ENCODE results near the gene MCTP1. TPM values are rescaled to one million over a fixed set of nuclear protein-coding genes. Genes with fewer than 3 reads are reported as not detected.

The MCTP1 gene
- polyA plus RNA-seq, 1 donor = 4.8 TPM

GRCh38 chr5:95043648-95044047 is 241.2 kb downstream of the MCTP1 start:
- Histone ChIP-seq H3K9me3 (ENCODE audit: control insufficient read depth, low read depth, low read length) (no peaks in the 10 kb centered on the region), H3K27ac (ENCODE audit: low read length) (no peak overlapping the region), H3K36me3 (ENCODE audit: control insufficient read depth, insufficient read depth, low read length) (no peaks in the 10 kb centered on the region), H3K27me3 (ENCODE audit: control insufficient read depth, insufficient read depth, low read length) (no peaks in the 10 kb centered on the region), H3K4me3 (ENCODE audit: low read length) (no peak overlapping the region), H3K4me1 (ENCODE audit: control insufficient read depth, insufficient read depth, low read length) (no peaks in the 10 kb centered on the region)
- no peak for DNase-seq
- no CpG with 5 or more reads among the region's 3 CpGs for WGBS (ENCODE audit: insufficient coverage, low lambda C conversion rate)

GRCh38 chr5:95043234-95043633 is 241.7 kb downstream of the MCTP1 start:
- no peaks in the 10 kb centered on the region for H3K27me3 ChIP-seq (ENCODE audit: control insufficient read depth, insufficient read depth, low read length)
- H3K36me3 ChIP-seq (ENCODE audit: control insufficient read depth, insufficient read depth, low read length) = no peaks in the 10 kb centered on the region

GRCh38 chr5:95042037-95042436 is 242.9 kb downstream of the MCTP1 start:
- Histone ChIP-seq H3K4me3 (ENCODE audit: low read length) (no peak overlapping the region), H3K36me3 (ENCODE audit: control insufficient read depth, insufficient read depth, low read length) (no peaks in the 10 kb centered on the region), H3K4me1 (ENCODE audit: control insufficient read depth, insufficient read depth, low read length) (no peaks in the 10 kb centered on the region), H3K27me3 (ENCODE audit: control insufficient read depth, insufficient read depth, low read length) (no peaks in the 10 kb centered on the region), H3K9me3 (ENCODE audit: control insufficient read depth, low read depth, low read length) (no peaks in the 10 kb centered on the region), H3K27ac (ENCODE audit: low read length) (no peak overlapping the region)
- no peak for DNase-seq
- 60% methylated on average over 2 of the region's 4 CpGs for WGBS (ENCODE audit: insufficient coverage, low lambda C conversion rate)

More at GRCh38 chr5:95043234-95043633, 241.7 kb downstream of the MCTP1 start:
- Histone ChIP-seq H3K9me3 (ENCODE audit: control insufficient read depth, low read depth, low read length) (no peaks in the 10 kb centered on the region), H3K4me3 (ENCODE audit: low read length) (no peak overlapping the region), H3K27ac (ENCODE audit: low read length) (no peak overlapping the region), H3K4me1 (ENCODE audit: control insufficient read depth, insufficient read depth, low read length) (no peaks in the 10 kb centered on the region)
- DNase-seq = no peak

GRCh38 chr5:95035891-95036685 is 248.8 kb downstream of the MCTP1 start:
- Histone ChIP-seq H3K4me3 (ENCODE audit: low read length) (no peak overlapping the region), H3K27ac (ENCODE audit: low read length) (no peak overlapping the region), H3K4me1 (ENCODE audit: control insufficient read depth, insufficient read depth, low read length) (no peaks in the 10 kb centered on the region), H3K9me3 (ENCODE audit: control insufficient read depth, low read depth, low read length) (no peaks in the 10 kb centered on the region), H3K27me3 (ENCODE audit: control insufficient read depth, insufficient read depth, low read length) (no peaks in the 10 kb centered on the region), H3K36me3 (ENCODE audit: control insufficient read depth, insufficient read depth, low read length) (no peaks in the 10 kb centered on the region)
- 81% methylated on average over 4 of the region's 7 CpGs for WGBS (ENCODE audit: insufficient coverage, low lambda C conversion rate)
- DNase-seq = no peak

GRCh38 chr5:95032801-95033200 is 252.1 kb downstream of the MCTP1 start:
- DNase-seq = no peak
- Histone ChIP-seq H3K27me3 (ENCODE audit: control insufficient read depth, insufficient read depth, low read length) (no peaks in the 10 kb centered on the region), H3K9me3 (ENCODE audit: control insufficient read depth, low read depth, low read length) (no peaks in the 10 kb centered on the region), H3K4me3 (ENCODE audit: low read length) (no peak overlapping the region), H3K27ac (ENCODE audit: low read length) (no peak overlapping the region), H3K36me3 (ENCODE audit: control insufficient read depth, insufficient read depth, low read length) (no peaks in the 10 kb centered on the region), H3K4me1 (ENCODE audit: control insufficient read depth, insufficient read depth, low read length) (no peaks in the 10 kb centered on the region)
- WGBS (ENCODE audit: insufficient coverage, low lambda C conversion rate) = no CpG with 5 or more reads among the region's 1 CpG

GRCh38 chr5:95029569-95030366 is 255.1 kb downstream of the MCTP1 start:
- no peaks in the 10 kb centered on the region for H3K4me1 ChIP-seq (ENCODE audit: control insufficient read depth, insufficient read depth, low read length)
- no peak for DNase-seq
- no peak overlapping the region for H3K27ac ChIP-seq (ENCODE audit: low read length)
- H3K9me3 ChIP-seq (ENCODE audit: control insufficient read depth, low read depth, low read length) = no peaks in the 10 kb centered on the region
- H3K36me3 ChIP-seq (ENCODE audit: control insufficient read depth, insufficient read depth, low read length) = no peaks in the 10 kb centered on the region
- no CpG with 5 or more reads among the region's 9 CpGs for WGBS (ENCODE audit: insufficient coverage, low lambda C conversion rate)
- H3K27me3 ChIP-seq (ENCODE audit: control insufficient read depth, insufficient read depth, low read length) = no peaks in the 10 kb centered on the region
- H3K4me3 ChIP-seq (ENCODE audit: low read length) = no peak overlapping the region

GRCh38 chr5:95027775-95028174 is 257.1 kb downstream of the MCTP1 start:
- Histone ChIP-seq H3K27ac (ENCODE audit: low read length) (no peak overlapping the region), H3K36me3 (ENCODE audit: control insufficient read depth, insufficient read depth, low read length) (no peaks in the 10 kb centered on the region), H3K27me3 (ENCODE audit: control insufficient read depth, insufficient read depth, low read length) (no peaks in the 10 kb centered on the region), H3K9me3 (ENCODE audit: control insufficient read depth, low read depth, low read length) (no peaks in the 10 kb centered on the region), H3K4me3 (ENCODE audit: low read length) (no peak overlapping the region), H3K4me1 (ENCODE audit: control insufficient read depth, insufficient read depth, low read length) (no peaks in the 10 kb centered on the region)
- no peak for DNase-seq
- 75% methylated on average over 2 of the region's 3 CpGs for WGBS (ENCODE audit: insufficient coverage, low lambda C conversion rate)

- H3K27me3 ChIP-seq (ENCODE audit: control insufficient read depth, insufficient read depth, low read length) = no peaks in the 10 kb centered on the region
- no peaks in the 10 kb centered on the region for H3K9me3 ChIP-seq (ENCODE audit: control insufficient read depth, low read depth, low read length)
- no peak for DNase-seq
- H3K36me3 ChIP-seq (ENCODE audit: control insufficient read depth, insufficient read depth, low read length) = no peaks in the 10 kb centered on the region
- no peak overlapping the region for H3K4me3 ChIP-seq (ENCODE audit: low read length)
- H3K4me1 ChIP-seq (ENCODE audit: control insufficient read depth, insufficient read depth, low read length) = no peaks in the 10 kb centered on the region
- H3K27ac ChIP-seq (ENCODE audit: low read length) = no peak overlapping the region
- no CpG with 5 or more reads among the region's 5 CpGs for WGBS (ENCODE audit: insufficient coverage, low lambda C conversion rate)
Measured at GRCh38 chr5:95027151-95027721, 257.7 kb downstream of the MCTP1 start.

GRCh38 chr5:95026718-95027117 is 258.2 kb downstream of the MCTP1 start:
- Histone ChIP-seq H3K9me3 (ENCODE audit: control insufficient read depth, low read depth, low read length) (no peaks in the 10 kb centered on the region), H3K4me3 (ENCODE audit: low read length) (no peak overlapping the region), H3K4me1 (ENCODE audit: control insufficient read depth, insufficient read depth, low read length) (no peaks in the 10 kb centered on the region), H3K36me3 (ENCODE audit: control insufficient read depth, insufficient read depth, low read length) (no peaks in the 10 kb centered on the region), H3K27me3 (ENCODE audit: control insufficient read depth, insufficient read depth, low read length) (no peaks in the 10 kb centered on the region), H3K27ac (ENCODE audit: low read length) (no peak overlapping the region)
- WGBS (ENCODE audit: insufficient coverage, low lambda C conversion rate) = 60% methylated on average over 1 of the region's 2 CpGs
- DNase-seq = no peak

GRCh38 chr5:95022967-95023695 is 261.8 kb downstream of the MCTP1 start:
- Histone ChIP-seq H3K4me3 (ENCODE audit: low read length) (no peak overlapping the region), H3K27ac (ENCODE audit: low read length) (no peak overlapping the region), H3K4me1 (ENCODE audit: control insufficient read depth, insufficient read depth, low read length) (no peaks in the 10 kb centered on the region), H3K27me3 (ENCODE audit: control insufficient read depth, insufficient read depth, low read length) (no peaks in the 10 kb centered on the region), H3K9me3 (ENCODE audit: control insufficient read depth, low read depth, low read length) (no peaks in the 10 kb centered on the region), H3K36me3 (ENCODE audit: control insufficient read depth, insufficient read depth, low read length) (no peaks in the 10 kb centered on the region)
- no peak for DNase-seq
- WGBS (ENCODE audit: insufficient coverage, low lambda C conversion rate) = no CpG with 5 or more reads among the region's 5 CpGs

All from large intestine (tissue), 3 donors.